SK-N-SH treated with all-trans-retinoic acid at 6 μM for 48 hours (cell line): Measurements from ENCODE around the gene KCNQ5.

Source experiments
- ATAC-seq: fragments of 200-7000 bp; cut with Tn5 transposase; 3 replicates; pipeline ENCODE4 v1.9.1; 2020; ENCODE audit warnings: mild to moderate bottlenecking, moderate library complexity
- BACH2 ChIP-seq: fragments of 250-450 bp; sonication (Bioruptor Pico); IDR thresholded peaks from 2 replicates; pipeline ENCODE4 v1.9.0; 2021; ENCODE audit warnings: mild to moderate bottlenecking, borderline replicate concordance
- CREB5 ChIP-seq: fragments of 250-450 bp; sonication (Bioruptor Pico); IDR thresholded peaks from 2 replicates; pipeline ENCODE4 v1.5.1; 2020; ENCODE audit warnings: low read depth, mild to moderate bottlenecking, moderate library complexity
- CSDC2 ChIP-seq: fragments of 250-450 bp; sonication (Bioruptor Pico); IDR thresholded peaks from 2 replicates; pipeline ENCODE4 v1.5.0; 2020; ENCODE audit warnings: mild to moderate bottlenecking, moderate library complexity
- ESRRG ChIP-seq: fragments of 250-450 bp; sonication (Bioruptor Pico); IDR thresholded peaks from 2 replicates; pipeline ENCODE4 v1.6.1; 2021; ENCODE audit warnings: mild to moderate bottlenecking
- GLIS3 ChIP-seq: fragments of 250-450 bp; sonication (Bioruptor Pico); IDR thresholded peaks from 2 replicates; pipeline ENCODE4 v1.5.0; 2020; ENCODE audit warnings: mild to moderate bottlenecking, moderate library complexity
- ISL1 ChIP-seq: fragments of 250-450 bp; sonication (Bioruptor Pico); IDR thresholded peaks from 2 replicates; pipeline ENCODE4 v2.1.2; 2022; ENCODE audit warnings: mild to moderate bottlenecking, moderate library complexity
- PATZ1 ChIP-seq: fragments of 250-450 bp; sonication (Bioruptor Pico); IDR thresholded peaks from 2 replicates; pipeline ENCODE4 v1.8.0; 2020; ENCODE audit warnings: mild to moderate bottlenecking, moderate library complexity, borderline replicate concordance
- PPARA ChIP-seq: fragments of 250-450 bp; sonication (Bioruptor Pico); IDR thresholded peaks from 2 replicates; pipeline ENCODE4 v1.5.0; 2020; ENCODE audit warnings: mild to moderate bottlenecking, borderline replicate concordance
- RARB ChIP-seq: fragments of 250-450 bp; sonication (Bioruptor Pico); IDR thresholded peaks from 2 replicates; pipeline ENCODE4 v1.8.0; 2021; ENCODE audit warnings: mild to moderate bottlenecking, moderate library complexity
- SNAI2 ChIP-seq: fragments of 250-450 bp; sonication (Bioruptor Pico); IDR thresholded peaks from 2 replicates; pipeline ENCODE4 v1.5.0; 2020; ENCODE audit warnings: mild to moderate bottlenecking, moderate library complexity
- TCF4 ChIP-seq: fragments of 250-450 bp; sonication (Bioruptor Pico); IDR thresholded peaks from 2 replicates; pipeline ENCODE4 v1.8.0; 2021; ENCODE audit warnings: mild to moderate bottlenecking, moderate library complexity, borderline replicate concordance
- TOX ChIP-seq: fragments of 250-450 bp; sonication (Bioruptor Pico); IDR thresholded peaks from 2 replicates; pipeline ENCODE4 v1.8.0; 2021; ENCODE audit warnings: mild to moderate bottlenecking, moderate library complexity, borderline replicate concordance
- TSHZ2 ChIP-seq: fragments of 250-450 bp; sonication (Bioruptor Pico); IDR thresholded peaks from 2 replicates; pipeline ENCODE4 v1.5.0; 2020; ENCODE audit warnings: mild to moderate bottlenecking, moderate library complexity
- ZFP3 ChIP-seq: fragments of 250-450 bp; sonication (Bioruptor Pico); IDR thresholded peaks from 2 replicates; pipeline ENCODE4 v1.5.0; 2020; ENCODE audit warnings: mild to moderate bottlenecking, moderate library complexity
- ZFP30 ChIP-seq: fragments of 450-650 bp; formaldehyde crosslinking; IDR thresholded peaks from 2 replicates; pipeline ENCODE4 v1.5.0; 2022; ENCODE audit warnings: mild to moderate bottlenecking, moderate library complexity
- ZNF565 ChIP-seq: fragments of 450-650 bp; formaldehyde crosslinking; conservative IDR thresholded peaks from 2 replicates; pipeline ENCODE4 v1.5.0; 2020; ENCODE audit warnings: low read depth, mild to moderate bottlenecking, moderate library complexity
- ZNF70 ChIP-seq: fragments of 450-650 bp; formaldehyde crosslinking; IDR thresholded peaks from 2 replicates; pipeline ENCODE4 v1.5.0; 2020; ENCODE audit warnings: mild to moderate bottlenecking, moderate library complexity
- ZNF8 ChIP-seq: fragments of 450-650 bp; formaldehyde crosslinking; IDR thresholded peaks from 2 replicates; pipeline ENCODE4 v1.5.0; 2020; ENCODE audit warnings: mild to moderate bottlenecking, moderate library complexity
- TF ChIP-seq, protein P1 (sequence below): fragments of 250-450 bp; sonication (Bioruptor Pico); IDR thresholded peaks from 2 replicates; pipeline ENCODE4 v1.5.1; 2021; ENCODE audit warnings: mild to moderate bottlenecking, moderate library complexity

The KCNQ5 gene

GRCh38 chr6:73107016-73107415, 485.2 kb downstream of the KCNQ5 start (continued):
- TF ChIP-seq TSHZ2 (CRISPR knock-in tag), result no peak
- TF ChIP-seq CREB5, result no peak

GRCh38 chr6:73108949-73109348, 487.1 kb downstream of the KCNQ5 start:
- peak; percentile 75 for ATAC-seq
- no peak for TF ChIP-seq ZFP30
- TF ChIP-seq, protein P1, sequence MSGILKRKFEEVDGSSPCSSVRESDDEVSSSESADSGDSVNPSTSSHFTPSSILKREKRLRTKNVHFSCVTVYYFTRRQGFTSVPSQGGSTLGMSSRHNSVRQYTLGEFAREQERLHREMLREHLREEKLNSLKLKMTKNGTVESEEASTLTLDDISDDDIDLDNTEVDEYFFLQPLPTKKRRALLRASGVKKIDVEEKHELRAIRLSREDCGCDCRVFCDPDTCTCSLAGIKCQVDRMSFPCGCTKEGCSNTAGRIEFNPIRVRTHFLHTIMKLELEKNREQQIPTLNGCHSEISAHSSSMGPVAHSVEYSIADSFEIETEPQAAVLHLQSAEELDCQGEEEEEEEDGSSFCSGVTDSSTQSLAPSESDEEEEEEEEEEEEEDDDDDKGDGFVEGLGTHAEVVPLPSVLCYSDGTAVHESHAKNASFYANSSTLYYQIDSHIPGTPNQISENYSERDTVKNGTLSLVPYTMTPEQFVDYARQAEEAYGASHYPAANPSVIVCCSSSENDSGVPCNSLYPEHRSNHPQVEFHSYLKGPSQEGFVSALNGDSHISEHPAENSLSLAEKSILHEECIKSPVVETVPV (CRISPR knock-in tag), result peak; percentile 40; the same call in 1 of the 2 replicates
- TF ChIP-seq CSDC2, result no peak
- no peak for TF ChIP-seq RARB (CRISPR knock-in tag)
- TF ChIP-seq TSHZ2 (CRISPR knock-in tag), result no peak
- no peak; the same call in 1 of the 2 replicates for TF ChIP-seq ZNF565 (CRISPR knock-in tag)
- TF ChIP-seq BACH2, result no peak
- TF ChIP-seq ZNF70, result no peak
- no peak for TF ChIP-seq ZFP3 (CRISPR knock-in tag)
- peak; percentile 73; the same call in 1 of the 2 replicates for TF ChIP-seq TCF4 (CRISPR knock-in tag)
- TF ChIP-seq PPARA (CRISPR knock-in tag), result no peak
- no peak; the same call in 1 of the 2 replicates for TF ChIP-seq PATZ1 (CRISPR knock-in tag)
- no peak for TF ChIP-seq ZNF8 (CRISPR knock-in tag)
- peak; percentile 93 for TF ChIP-seq ISL1 (CRISPR knock-in tag)
- peak; percentile 24; the same call in 1 of the 2 replicates for TF ChIP-seq TOX
- peak; percentile 70; the same call in 1 of the 2 replicates for TF ChIP-seq SNAI2 (CRISPR knock-in tag)
- no peak for TF ChIP-seq GLIS3
- TF ChIP-seq CREB5, result peak; percentile 65; the same call in 1 of the 2 replicates

DNA sequence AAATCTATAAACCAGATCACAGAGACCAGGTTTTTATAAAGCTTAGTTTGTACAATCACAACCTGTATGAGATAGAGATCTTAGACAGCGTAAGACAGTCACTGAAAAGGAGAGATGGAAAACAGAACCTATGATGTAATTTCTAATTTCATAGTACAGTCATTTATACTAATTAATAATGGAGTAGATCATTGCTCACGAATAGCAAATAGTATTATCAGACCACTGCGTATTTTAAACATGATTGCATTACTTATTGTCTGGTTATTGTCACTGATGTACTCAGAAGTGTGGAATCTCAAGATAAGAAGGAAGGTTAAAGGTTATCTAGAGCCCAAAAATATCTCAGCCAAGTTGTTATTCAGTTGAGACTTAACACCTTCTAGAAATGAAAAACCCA, 487.8 kb downstream of the KCNQ5 start:
- peak; percentile 81 for ATAC-seq
- peak; percentile 100 for TF ChIP-seq CREB5
- TF ChIP-seq CSDC2, result no peak
- TF ChIP-seq RARB (CRISPR knock-in tag), result peak; percentile 75; the same call in 1 of the 2 replicates
- peak; percentile 91 for TF ChIP-seq ESRRG (CRISPR knock-in tag)
- peak; percentile 92 for TF ChIP-seq PATZ1 (CRISPR knock-in tag)
- 0 out of 2 replicates have a peak, but pooled peaks have one; percentile 9 for TF ChIP-seq ZNF565 (CRISPR knock-in tag)
- TF ChIP-seq, protein P1 (CRISPR knock-in tag), result peak; percentile 97
- TF ChIP-seq ZNF8 (CRISPR knock-in tag), result peak; percentile 61; the same call in 1 of the 2 replicates
- TF ChIP-seq SNAI2 (CRISPR knock-in tag), result peak; percentile 92
- 0 out of 2 replicates have a peak, but pooled peaks have one; percentile 21 for TF ChIP-seq ZFP3 (CRISPR knock-in tag)
- TF ChIP-seq TOX, result peak; percentile 97
